Neural cell (in vitro differentiated cells): Measurements from ENCODE around the gene CYP27B1.

ENCODE experiments used
- CTCF ChIP-seq: fragments of 450-650 bp; IDR thresholded peaks from 2 replicates; pipeline ENCODE4 v1.5.1; 2014; ENCODE audit warnings: antibody characterized with exemption, mild to moderate bottlenecking, moderate library complexity; ENCODE audit not compliant: poor library complexity, severe bottlenecking
- EP300 ChIP-seq: fragments of 450-650 bp; conservative IDR thresholded peaks from 2 replicates; pipeline ENCODE4 v1.6.1; 2014; ENCODE audit warnings: antibody characterized with exemption, mild to moderate bottlenecking, moderate library complexity; ENCODE audit not compliant: poor library complexity, severe bottlenecking
- EZH2 ChIP-seq: fragments of 200-600, 300-800 bp; shearing (Covaris generic), sonication (generic); IDR thresholded peaks from 2 replicates; pipeline ENCODE4 v1.6.1; 2014; ENCODE audit warnings: antibody characterized with exemption, low read length, borderline replicate concordance, mild to moderate bottlenecking; ENCODE audit not compliant: insufficient read depth, poor library complexity, severe bottlenecking
- MXI1 ChIP-seq: fragments of 450-650 bp; conservative IDR thresholded peaks from 2 replicates; pipeline ENCODE4 v1.6.1; 2014; ENCODE audit warnings: antibody characterized with exemption, mild to moderate bottlenecking; ENCODE audit not compliant: poor library complexity, severe bottlenecking
- POLR2AphosphoS5 ChIP-seq: IDR thresholded peaks from 2 replicates; pipeline ENCODE4 v1.6.1; 2012
- RAD21 ChIP-seq: fragments of 450-650 bp; conservative IDR thresholded peaks from 2 replicates; pipeline ENCODE4 v1.6.1; 2014; ENCODE audit warnings: antibody characterized with exemption, mild to moderate bottlenecking, moderate library complexity
- TAF1 ChIP-seq: IDR thresholded peaks from 2 replicates; pipeline ENCODE4 v1.6.1; 2012; ENCODE audit warnings: low read depth

GRCh38 chr12:57722716-57723629, 43.9 kb downstream of the CYP27B1 start:
- TF ChIP-seq CTCF: no peak
- TF ChIP-seq RAD21: no peak
- no peak for TF ChIP-seq EP300
- no peak for TF ChIP-seq EZH2
- TF ChIP-seq MXI1: no peak
- TF ChIP-seq POLR2AphosphoS5: no peak
- no peak for TF ChIP-seq TAF1
